GM19467 (cell line): ENCODE data around the gene HPCAL1.

ENCODE experiments used
- ATAC-seq: cut with Tn5 transposase; IDR thresholded peaks from one replicate; pipeline ENCODE4 v1.9.1; 2021; ENCODE audit warnings: mild to moderate bottlenecking, moderate library complexity; ENCODE audit not compliant: unreplicated experiment

Gene HPCAL1

DNA sequence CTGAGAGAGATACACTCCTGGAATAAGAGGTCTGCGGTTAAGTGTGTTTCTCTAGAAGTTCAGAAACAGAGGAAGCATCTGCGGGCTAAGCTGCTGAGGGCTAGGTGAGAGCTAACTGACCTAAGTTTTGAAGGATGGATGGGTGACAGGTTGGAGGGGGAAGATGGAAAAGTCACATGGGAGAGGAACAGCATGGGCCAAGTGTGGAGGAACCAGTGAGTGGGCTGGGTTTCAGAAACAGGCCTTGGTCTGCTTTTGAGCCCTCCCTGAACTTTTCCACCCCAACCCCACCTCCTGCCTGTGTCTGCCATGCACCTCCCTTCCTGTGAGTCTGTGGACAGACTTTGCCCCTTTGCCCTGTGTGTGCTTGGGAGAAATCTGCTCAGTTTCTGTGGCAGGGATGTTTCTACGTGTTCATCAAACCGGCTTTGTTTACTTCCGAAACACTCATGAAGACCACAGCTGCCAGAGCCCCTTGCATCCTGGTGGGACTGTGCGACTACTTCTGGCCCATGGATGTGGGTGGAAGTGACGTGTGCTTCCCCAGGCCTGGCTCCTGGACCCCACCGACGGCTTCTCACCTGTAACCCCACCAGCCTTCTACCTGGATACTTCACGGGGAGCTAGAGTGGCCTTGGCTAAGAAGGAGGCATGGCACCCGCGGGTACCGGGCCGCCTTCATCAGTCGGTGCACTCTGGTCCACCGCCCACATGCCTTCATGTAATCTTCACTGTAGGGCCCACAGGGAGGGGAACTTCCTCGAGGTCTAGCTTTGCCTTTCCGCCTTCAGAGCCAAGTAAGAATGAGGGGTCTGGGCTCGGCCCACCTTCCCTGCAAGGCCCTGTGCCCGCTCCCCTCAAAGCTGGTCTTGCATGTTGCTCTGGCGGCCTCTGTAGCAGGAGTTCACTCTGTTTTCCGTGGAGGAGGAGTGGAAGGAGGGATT, 1.4 kb upstream of the HPCAL1 start:
- ATAC-seq = no peak

- no peak for ATAC-seq
Observed at GRCh38 chr2:10301941-10302478, 694 bp upstream of the HPCAL1 start.

- ATAC-seq = no peak
Observed at GRCh38 chr2:10303181-10303693, 533 bp downstream of the HPCAL1 start.

DNA sequence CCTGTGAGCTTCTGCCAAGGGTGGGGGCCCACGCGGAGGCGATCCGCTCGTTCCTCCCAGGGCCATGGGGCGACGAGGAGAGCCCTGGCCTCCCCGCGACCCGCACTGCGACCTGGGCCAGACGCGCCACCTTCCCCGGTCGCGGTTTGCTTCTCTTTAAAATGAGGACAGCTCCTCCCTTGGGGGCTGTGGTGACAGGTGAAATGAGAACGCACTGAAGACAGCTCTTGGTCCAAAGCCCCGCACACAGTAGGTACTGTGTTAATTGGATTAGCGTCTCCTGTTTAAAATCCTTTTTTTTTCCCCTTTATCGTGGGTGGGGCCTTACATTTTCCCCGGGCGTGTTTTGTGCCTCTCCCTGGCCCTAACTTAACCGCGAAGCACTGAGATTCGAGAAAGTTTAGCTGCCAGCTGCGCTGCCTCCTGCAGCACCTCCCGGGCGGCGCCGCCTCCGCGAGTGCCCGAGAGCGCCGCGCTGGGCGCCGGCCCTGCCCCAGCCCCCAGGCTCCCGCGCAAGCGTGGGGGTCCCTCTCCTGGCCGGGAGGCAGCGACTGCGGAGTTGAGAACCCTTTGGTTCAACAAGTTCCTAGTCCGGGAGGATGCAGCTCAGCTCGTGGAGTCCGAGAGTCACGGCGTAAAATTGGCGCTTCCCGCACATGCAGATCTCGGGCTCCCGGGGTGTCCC, 1.1 kb downstream of the HPCAL1 start:
- no peak for ATAC-seq

DNA sequence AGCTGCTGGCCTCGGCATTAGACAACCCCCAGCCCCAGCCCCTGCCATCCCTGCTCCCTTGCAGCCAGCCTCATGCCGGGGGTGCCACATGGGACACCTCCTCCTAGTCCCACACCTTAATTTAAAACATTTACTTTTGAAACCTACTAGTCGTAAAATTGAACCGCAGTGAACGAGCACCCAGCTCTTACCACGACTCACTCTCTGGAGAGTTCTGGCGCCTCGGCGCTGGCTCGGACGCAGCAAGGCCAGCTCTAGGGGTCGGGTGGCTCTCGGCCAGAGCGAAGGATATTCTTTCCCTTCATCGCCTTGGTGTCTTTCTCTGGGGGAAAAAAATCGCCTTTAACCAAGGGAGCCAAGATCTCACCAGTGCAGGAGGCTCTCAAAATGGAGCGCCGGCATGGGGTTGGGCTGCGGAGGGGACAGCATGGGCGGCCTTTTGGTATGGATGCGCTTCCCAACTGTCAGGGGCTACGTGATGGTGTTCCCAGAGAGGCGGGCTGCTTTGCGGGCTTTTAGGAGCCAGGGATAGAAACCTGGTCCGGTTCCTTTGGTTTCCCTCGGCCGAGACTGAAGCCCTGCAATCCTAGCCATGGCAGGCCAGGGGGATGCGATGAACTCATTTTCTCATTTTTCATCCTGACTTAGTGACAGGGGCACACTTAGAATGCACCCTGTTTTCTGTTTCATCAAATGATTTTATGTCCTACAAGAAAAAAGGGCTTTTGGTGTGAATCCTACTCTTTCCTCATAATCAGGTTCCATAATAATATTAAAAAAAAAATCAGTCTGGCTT, 2.0 kb downstream of the HPCAL1 start:
- ATAC-seq = no peak

- no peak for ATAC-seq
Observed at GRCh38 chr2:10305254-10305635, 2.5 kb downstream of the HPCAL1 start.

DNA sequence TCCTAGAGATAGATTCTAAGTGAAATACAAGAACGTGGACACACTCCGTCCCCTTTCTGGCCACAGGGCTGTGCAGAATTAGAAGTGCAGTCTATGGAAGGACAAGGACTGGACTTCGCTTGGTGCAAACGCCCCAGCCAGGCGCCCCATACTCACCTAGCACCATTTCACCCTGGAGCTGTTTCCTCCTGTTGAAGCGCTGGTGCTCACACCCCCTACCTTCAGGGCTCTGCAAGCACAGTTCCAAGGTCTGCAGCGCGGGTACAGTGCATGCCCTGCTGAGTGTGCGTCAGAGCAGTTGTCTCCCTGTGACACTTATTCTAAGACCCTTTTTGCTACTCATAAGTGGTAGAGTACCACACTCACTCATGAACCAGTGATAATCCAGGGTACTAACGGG, 3.0 kb downstream of the HPCAL1 start:
- no peak for ATAC-seq

GRCh38 chr2:10306901-10307463, 4.3 kb downstream of the HPCAL1 start:
- ATAC-seq = no peak

GRCh38 chr2:10307561-10308156, 5.0 kb downstream of the HPCAL1 start:
- no peak for ATAC-seq

- no peak for ATAC-seq
Observed at GRCh38 chr2:10308866-10309265, 6.2 kb downstream of the HPCAL1 start.

- no peak for ATAC-seq
Observed at GRCh38 chr2:10309286-10309685, 6.6 kb downstream of the HPCAL1 start.

- ATAC-seq = no peak
Observed at GRCh38 chr2:10310309-10310888, 7.7 kb downstream of the HPCAL1 start.

DNA sequence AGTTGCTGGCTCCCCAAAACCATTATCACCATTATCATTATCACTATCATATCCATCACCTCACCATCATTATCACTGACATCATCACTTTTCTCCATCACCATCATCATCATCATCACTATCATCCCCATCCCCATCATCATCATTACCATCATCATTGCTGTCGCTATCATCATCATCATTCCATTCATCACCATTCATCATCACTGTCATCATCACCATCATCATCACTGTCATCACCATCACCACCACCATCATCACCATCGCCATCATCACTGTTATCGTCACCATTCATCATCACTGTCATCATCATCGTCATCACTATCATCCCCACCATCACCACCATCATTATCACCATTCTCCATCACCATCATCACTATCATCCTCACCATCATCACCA, 9.0 kb downstream of the HPCAL1 start:
- ATAC-seq = no peak

DNA sequence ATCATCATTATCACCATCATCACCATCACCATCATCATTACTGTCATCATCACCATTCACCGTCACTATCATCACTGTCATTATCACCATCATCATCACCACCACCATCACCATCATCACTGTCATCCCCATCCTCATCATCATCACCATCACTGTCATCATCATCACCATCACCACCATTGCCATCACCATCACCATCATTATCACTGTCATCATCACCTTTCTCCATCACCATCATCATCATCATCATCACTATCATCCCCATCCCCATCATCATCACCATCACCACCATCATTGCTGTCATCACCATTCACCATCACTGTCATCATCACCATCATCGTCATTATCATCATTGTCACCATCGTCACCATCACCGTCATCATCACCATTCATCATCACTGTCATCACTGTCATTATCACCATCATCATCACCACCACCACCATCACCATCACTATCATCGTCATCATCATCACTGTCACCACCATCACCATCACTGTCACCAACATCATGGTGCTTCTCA, 9.8 kb downstream of the HPCAL1 start:
- no peak for ATAC-seq

- no peak for ATAC-seq
Observed at GRCh38 chr2:10316336-10316735, 13.6 kb downstream of the HPCAL1 start.

GRCh38 chr2:10316860-10317259, 14.2 kb downstream of the HPCAL1 start:
- no peak for ATAC-seq

DNA sequence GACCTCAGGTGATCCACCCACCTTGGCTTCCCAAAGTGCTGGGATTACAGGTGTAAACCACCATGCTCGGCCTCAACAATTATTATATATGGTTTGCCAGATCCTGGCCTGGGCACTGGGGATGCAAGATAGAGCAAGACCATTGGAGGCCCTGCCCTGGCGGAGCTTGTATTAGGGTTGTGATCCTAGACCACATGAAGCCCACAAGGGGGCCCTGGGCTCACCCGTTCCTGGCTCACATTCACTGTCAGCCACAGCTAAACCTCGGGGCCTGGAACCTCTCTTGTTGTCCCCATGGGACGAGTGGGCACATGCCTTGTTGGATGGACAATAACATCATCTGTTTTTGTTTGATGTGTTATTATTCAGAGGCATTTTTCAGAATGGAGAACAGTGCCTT, 14.9 kb downstream of the HPCAL1 start:
- ATAC-seq = no peak

GRCh38 chr2:10318345-10318744, 15.6 kb downstream of the HPCAL1 start:
- no peak for ATAC-seq

DNA sequence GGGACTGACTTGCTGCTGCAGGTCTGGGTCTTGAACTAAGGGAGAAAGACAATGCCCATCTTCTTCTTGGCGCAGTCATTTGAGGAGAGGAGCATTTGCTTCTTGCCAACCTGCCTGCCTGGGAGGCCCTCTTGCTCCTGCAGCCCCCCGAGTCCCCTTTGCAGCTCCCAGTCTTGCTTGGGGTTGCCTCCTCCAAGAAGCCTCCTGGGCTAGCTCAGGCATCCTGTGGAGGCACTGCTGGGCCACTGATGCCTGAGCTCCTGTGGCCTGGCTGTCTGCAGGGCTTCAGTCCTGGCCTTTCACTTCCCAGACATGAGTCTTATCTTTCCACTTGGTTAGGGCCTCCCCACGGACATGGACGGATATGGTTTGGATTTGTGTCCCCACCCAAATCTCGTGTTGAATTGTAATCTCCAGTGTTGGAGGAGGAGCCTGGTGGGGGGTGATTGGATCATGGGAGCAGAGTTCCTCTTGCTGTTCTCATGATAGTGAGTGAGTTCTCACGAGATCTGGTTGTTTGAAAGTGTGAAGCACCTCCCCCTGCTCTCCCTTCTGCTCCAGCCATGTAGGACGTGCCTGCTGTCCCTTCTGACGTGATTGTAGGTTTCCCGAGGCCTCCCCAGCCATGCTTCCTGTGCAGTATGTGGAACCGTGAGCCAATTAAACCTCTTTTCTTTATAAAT, 17.3 kb downstream of the HPCAL1 start:
- ATAC-seq = no peak
